SKM-1 (cell line): ENCODE results near the gene SUN3.
"Not testable (repeated sequence)": the region's sequence is repeated elsewhere in the genome, so short reads cannot be mapped to it uniquely, and the experiment has no call there.

Experiments used
- DNase-seq: peaks from one replicate; lab custom pipeline; 2025; ENCODE audit not compliant: unreplicated experiment; lab: John Stamatoyannopoulos, UW

Gene SUN3

DNA sequence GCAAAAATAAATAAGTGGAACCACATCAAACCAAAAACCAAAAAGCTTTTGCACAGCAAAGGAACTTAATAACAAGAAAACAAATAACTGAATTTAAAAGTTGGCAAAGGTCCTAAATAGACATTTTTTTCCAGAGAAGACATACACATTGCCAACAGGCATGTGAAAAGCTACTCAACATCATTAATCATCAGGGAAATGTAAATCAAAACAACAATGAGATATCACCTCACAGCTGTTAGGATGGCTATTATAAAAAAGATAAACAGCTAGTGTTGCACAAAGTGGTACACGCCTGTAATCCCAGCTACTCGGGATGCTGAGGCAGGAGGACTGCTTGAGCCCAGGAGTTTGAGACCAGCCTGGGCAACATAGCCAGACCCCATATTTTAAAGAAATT, 2.2 kb upstream of the SUN3 start:
- DNase-seq = no peak

DNA sequence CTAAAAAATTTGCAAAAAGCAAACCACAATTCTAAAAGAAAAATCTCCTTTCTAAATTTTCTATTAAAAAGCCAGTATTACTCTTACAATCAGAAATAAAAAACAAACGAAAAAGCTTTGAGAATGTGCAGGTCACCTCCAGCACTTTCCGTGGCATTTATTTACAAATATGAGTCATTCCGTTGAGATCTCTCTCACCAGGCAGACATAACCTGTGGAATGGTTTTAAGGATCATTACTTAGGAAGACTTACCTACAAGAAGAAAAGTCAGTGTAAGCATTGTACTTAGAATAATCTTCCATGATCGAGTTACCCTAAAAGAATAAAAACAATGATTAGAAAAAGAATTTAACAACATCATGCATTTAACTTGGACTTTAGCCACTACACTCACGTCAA, 3.3 kb downstream of the SUN3 start:
- DNase-seq = no peak

DNA sequence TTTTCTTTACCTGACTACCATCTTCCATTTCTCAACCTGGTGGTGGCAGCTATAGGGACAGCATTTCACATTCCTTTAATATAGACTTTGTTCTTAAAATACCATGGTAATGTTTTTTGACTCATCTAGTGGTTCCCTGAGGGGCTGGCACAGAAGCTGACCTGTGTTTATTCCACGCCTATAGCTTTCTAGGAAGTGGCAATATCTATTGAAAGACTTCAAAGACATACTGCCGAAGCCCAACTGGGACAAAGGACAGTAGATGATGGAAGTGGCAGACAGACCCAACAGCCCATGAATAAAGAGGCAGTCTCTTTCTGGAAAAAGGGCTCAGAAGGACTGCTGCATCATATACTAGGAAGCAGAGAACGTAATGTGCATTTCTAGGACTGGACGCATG, 11.2 kb downstream of the SUN3 start:
- no peak for DNase-seq

DNA sequence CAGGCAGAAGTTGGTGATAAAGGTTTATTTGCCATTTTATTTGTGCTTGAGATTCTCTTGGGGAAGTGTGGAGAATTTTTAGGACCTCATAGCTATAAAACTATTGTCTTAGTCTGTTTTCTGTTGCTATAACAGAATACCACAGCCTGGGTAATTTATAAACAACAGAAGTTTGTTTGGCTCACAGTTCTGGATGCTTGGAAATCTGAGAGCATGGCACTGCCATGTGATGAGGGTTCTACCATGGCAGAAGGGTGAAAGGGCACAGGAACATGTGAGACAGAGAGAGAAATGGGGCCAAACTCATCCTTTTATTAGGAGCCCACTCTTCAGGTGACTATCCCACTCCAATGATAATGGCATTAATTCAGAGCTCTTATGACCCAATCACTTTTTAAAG, 12.3 kb downstream of the SUN3 start:
- DNase-seq = no peak

DNA sequence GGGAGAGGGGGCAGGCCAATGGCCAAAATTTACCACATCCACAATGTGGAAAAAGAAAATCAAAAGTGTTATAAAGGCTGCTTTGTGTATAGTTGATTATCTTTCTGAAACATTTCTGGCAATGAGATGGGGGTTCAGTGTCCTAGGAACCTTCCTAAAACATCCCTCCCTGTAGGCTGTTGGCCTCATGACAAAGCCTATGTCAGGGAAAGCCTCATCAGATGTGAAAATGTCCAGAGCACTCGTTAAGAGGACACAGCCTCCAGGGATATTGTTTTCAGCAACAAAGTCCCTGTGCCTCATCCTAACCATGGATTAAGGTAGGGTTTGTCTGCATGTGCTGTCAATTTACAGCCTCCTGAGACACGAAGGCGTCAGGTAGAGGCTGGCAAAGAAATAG, 17.0 kb downstream of the SUN3 start:
- DNase-seq = no peak

DNA sequence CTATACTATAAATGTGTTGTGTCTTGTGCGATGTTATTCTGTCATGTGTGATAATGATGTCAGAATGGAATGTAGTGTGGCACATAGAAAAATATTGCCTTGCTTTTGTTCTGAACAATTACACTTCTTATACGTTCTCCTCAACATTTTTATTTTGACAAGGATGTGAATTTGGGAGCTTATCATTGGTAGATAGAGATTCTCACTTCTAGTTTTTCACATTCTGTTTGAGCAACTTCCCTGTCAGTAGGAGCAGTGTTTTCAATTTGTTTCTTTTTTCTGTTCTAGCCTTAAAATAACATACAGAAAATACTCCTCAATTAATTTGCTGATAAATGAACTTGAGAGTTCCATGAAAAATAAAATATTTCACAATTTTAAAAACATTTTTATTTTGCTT, 17.6 kb downstream of the SUN3 start:
- DNase-seq = no peak

DNA sequence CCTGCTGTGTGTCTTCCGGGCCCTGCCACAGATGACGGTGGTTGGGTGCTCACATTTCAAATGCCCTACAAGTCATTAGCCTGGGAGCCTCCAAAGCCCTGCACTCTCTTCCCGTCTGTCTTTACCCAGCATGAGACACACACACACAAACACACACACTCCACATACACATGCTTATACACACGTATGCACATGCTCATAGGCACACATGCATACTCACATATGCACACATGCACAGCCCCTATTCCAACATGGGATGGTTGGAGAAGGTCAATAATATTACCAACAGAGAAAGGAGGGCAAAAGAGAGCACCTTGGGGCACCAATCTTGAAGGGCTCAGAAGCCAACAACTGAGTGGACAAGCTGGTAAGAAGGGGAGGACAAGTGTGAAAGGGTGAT, 19.0 kb downstream of the SUN3 start:
- DNase-seq = no peak

DNA sequence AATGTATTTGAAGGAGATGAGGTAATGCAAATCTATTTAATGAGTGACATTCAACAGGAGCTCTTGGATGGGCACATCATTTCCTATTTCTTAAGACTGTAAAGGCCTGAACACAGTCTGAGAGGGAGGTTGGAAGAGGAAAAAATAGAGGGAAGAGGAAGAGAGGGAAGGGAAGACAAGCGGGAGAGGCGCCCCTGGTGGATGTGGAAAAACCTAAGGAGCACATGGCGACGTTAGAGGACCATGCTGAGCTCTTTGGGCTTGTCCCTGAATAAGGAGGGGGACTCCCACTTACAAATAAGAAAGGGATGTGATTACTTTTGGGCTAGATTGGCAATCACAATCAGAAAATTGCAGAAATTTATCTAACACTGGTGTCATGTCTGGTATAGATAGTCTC, 19.6 kb downstream of the SUN3 start:
- no peak for DNase-seq

DNA sequence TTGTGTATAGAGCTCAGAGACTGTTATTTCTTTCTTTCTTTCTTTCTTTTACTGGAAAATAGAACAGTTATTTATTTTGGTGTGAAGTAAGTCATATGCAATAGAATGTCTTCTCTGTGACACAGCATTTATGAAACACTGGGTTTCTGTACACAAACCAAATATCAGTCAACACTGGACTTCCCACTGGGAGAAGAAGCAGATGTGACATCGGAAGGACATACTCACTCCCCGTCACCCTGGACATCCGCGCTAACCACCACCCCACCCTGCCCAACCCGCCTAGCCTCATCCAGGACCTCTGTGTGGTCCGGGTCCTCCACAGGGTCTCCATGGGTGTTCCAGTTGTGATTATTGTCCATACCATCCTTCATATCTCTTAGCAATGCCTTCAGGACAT, 22.0 kb downstream of the SUN3 start:
- DNase-seq = no peak

DNA sequence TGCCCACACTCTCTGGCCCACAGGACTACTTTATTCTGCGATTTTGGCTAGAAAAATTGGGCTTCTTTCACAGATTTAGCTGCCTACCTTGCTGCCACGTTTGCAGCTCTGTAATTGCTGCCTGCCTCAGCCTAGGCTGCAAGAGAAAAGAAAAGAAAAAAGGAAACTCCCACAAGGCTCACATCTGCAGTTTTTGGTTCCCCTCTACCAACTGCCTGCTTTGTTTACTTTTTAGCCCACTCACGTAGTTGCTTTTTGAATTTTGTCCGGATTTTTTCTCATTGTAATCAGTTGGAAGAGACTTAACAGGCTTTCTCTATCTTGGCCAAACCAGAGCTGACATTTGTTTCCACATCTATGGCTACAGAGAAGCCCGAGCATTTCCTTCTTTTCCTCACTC, 24.3 kb downstream of the SUN3 start:
- DNase-seq = no peak

DNA sequence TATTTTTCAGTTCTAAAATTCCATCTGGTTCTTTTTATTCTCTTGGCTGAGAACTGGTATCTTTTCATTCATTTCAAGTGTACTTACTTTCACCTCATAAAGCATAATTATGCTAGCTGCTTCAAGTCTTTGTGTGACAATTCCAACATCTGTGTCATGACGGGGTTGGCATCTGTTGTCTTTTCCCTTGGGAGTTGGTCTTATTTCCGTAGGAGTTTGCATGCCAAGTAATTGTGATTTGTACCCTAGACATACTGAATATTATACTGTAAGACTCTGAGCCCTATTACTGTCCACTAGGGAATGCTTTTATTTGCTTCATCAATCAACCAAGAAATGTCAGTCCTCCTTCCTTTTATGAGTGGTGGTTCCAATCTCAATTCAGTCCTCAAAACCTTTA, 24.9 kb downstream of the SUN3 start:
- DNase-seq = no peak

DNA sequence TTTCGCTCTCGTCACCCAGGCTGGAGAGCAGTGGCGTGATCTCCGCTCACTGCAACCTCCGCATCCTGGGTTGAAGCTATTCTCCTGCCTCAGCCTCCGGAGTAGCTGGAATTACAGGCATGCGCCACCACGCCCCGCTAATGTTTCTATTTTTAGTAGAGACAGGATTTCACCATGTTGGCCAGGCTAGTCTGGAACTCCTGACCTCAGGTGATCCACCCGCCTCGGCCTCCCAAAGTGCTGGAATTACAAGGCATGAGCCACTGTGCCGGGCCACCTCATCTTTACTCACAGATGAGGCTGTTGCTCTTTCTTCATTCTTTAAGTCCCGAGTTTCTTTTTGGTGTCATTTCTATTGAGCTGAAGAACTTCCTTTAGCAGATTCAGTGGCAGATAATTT, 28.7 kb downstream of the SUN3 start:
- DNase-seq = not testable (repeated sequence)

DNA sequence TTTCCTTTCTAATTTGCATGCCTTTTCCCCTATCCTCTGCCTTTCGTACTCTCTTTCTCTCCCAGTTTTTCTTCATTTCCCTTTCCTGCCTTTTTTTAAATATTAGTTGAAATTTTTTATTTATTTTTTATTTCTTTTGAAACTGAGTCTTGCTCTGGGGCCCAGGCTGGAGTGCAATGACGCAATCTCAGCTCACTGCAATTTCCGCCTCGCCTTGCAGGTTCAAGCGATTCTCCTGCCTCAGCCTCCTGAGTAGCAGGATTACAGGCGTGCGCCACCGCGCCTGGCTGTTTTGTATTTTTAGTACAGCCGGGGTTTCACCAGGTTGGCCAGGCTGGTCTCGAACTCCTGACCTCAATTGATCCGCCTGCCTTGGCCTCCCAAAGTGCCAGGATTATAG, 29.5 kb downstream of the SUN3 start:
- no peak for DNase-seq

DNA sequence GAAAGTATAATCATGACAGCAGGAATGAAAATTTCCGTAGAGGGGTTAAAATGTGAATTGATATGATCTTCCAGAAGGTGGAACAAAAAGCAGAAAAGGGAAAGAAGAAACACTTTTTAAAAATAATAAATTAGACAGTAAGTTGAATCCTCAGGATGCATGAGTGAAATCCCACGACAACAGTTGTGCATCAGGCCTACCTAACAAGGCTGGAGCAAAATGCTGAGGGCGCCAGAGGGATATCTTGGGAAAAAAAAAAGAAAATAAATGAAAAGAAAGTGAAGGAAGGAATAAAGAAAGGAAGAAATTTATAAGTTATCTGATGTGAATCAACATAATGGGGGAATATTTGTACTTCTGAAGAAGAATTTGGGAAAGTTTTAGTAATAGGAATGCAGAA, 36.5 kb downstream of the SUN3 start:
- no peak for DNase-seq

DNA sequence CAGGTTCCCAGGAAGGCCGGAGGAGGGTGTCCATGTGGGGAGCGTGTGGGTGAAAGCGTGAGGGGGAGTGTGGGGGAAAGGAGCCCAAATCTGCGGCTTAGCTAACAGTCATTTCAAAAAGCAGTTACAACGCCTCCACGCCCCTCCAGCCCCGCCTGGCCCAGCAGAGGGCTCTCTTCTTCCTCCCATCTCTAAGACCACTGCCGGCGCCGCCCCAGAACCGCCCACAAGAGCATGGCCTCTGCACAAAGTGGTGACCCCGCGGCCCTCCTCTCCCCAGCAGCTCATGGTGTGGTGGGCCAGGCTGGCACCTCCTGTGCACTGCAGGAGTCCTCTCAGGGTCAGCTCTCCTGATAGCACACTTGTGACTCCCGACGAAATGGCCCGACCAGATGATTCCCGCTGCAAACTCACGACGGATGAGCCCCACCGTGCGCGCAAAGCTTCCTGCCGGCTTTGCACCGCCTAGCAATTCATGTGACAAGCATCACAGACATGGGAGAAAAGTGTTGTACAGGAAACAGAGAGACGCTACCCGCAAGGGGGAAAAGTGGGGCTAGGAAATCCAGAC, 37.1 kb downstream of the SUN3 start:
- no peak for DNase-seq

DNA sequence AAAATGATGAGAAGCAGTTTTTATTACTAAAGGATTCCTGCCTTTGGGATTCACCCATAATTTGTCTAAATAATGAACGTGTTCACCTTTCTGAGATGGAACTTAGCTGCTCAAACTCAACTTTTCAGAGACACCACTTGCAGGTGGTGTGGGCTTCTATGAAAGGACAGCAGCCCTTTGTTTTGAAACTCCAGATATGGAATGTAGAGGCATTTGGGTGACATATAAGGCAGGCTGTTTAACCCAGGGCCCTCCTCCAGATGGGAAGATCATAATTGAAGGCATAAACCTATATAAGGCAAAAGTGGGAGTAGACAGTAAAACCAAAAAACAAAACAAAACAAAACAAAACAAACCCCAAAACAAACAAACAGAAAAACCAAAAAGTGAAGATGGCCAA, 37.6 kb downstream of the SUN3 start:
- DNase-seq = no peak

DNA sequence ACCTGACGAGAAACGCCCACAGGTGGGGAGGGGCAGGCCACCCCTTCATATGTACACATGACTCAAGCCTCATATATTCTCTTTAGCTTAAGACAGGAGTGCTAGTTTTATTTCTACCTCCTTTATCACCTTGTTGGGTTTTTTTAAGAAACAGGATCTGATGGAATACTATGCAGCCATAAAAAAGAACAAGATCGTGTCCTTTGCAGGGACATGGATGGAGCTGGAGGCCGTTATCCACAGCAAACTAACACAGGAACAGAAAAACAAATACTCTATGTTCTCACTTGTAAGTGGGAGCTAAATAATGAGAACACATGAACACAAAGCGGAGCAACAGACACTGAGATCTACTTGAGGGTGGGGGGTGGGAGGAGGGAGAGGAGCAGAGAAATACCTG, 38.3 kb downstream of the SUN3 start:
- DNase-seq = no peak

DNA sequence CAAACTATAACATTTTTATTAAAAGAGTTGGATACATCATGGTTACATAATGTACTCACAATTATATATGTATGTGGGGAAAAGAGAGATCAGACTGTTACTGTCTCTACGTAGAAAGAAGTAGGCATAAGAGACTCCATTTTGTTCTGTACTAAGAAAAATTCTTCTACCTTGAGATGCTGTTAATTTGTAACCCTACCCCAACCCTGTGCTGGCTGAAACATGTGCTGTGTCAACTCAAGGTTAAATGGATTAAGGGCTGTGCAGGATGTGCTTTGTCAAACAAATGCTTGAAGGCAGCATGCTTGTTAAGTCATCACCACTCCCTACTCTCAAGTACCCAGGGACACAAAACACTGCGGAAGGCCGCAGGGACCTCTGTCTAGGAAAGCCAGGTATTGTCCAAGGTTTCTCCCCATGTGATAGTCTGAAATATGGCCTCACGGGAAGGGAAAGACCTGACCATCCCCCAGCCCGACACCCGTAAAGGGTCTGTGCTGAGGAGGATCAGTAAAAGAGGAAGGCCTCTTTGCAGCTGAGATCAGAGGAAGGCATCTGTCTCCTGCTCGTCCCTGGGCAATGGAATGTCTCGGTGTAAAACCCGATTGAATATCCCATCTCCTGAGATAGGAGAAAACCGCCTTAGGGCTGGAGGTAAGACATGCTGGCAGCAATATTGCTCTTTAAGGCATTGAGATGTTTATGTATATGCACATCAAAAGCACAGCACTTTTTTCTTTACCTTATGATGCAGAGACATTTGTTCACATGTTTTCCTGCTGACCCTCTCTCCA, 39.1 kb downstream of the SUN3 start:
- DNase-seq = not testable (repeated sequence)

DNA sequence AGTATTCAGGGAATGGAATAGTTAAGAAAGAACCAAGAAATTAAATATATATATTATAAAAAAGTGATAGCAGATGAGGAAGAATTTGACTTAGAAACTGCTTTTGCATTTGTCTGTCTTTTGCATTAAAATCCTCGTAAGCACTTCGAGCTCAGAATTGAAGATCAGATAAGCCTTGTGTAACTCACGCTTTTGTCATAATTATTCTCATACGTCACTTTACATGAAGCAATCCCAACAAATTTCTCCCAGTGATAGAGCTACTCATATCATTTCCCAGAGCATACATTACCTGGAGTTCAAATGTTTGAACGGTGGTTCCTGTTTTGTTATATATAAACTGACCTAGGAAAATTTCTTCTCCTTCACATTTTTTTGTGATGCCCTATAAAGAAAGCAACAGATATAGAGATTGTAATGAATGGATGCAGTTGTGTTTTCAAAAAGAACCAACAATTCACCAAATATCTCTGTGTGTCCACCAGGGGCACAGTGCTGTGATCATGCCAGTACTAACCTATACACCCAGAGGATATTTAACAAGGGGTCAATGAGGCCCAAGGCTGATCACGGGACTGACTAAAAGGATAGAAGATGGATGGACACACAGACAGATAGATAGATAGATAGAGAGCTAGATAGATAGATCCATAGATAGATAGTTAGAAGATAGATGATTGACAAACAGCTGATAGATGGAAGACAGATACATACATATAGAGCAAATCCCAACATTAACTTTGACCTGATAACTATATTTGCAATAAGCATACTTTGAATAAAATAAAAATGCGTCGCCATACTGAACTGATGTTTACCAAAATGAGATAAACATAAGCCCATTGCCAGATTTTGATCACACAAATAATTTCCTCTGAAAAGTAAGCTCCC, 40.2 kb downstream of the SUN3 start:
- DNase-seq = no peak

DNA sequence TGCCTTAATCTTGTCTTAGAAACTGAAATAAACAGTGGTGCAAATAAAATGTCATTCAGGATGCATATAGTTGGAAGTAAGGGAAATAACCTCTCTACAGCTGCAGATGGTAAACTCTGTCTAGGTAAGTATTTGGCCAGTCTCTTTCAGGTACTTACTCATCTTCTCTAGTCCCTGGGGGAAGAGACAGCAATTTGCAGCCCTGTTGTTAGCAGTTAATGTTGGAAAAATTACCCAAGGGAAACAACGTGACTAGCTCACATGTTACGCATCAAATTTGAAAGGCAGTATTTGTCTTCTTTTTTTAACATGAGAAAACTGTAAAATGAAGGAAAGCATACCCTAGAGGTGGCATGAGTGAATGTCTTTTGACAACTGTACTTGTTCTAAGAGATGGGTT, 46.3 kb downstream of the SUN3 start:
- DNase-seq = no peak

DNA sequence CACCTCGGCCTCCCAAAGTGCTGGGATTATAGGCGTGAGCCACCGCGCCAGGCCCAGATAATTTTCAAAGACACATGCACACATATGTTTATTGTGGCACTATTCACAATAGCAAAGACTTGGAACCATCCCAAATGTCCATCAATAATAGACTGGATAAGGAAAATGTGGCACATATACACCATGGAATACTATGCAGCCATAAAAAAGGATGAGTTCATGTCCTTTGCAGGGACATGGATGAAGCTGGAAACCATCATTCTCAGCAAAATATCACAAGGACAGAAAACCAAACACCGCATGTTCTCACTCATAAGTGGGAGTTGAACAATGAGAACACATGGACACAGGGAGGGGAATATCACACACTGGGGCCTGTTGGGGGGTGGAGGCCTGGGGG, 48.3 kb downstream of the SUN3 start:
- DNase-seq = not testable (repeated sequence)

DNA sequence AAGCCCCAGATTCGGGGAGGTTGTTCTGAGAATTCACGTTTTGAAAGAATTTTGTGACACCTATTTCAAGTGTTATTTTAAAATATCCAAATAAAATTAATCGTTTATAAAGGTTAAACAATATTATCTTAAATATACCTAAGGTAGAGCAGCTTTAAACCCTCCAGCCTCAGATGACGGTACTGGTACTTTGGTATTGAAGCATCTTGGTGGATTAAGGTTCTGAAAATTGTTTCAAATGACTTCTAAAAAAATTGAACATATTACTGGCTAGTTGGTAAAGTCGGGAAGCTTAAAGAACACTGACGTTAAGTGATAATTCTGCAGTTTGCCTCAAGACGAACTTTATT, 49.1 kb downstream of the SUN3 start:
- no peak for DNase-seq
